DMS 273 (cell line): ENCODE results near the gene ABCC9.

Experiments used
- DNase-seq: peaks from one replicate; lab custom pipeline; 2025; ENCODE audit not compliant: unreplicated experiment; lab: John Stamatoyannopoulos, UW

Gene ABCC9

DNA sequence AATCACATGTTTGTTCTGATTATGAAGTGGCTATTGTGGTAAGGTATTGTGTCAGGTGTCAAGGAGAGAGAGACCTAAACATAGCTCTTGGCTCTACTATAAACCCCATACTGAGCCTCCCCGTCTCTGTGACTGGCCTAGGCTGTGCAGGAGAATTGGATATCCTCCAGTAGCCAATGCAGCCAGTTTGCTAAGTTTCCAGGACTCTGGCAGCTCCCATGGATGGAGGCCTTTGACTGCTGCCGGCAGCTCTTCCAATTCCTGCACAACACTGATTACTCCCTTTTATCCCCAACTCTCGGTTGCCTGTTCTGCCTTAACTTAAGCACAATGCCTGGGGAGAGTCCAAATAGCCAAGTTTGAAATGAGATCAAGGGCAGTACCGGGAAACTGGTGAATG lies 59.3 kb downstream of the ABCC9 start:
- no peak for DNase-seq

GRCh38 chr12:21879312-21879711 lies 61.9 kb downstream of the ABCC9 start:
- DNase-seq = no peak

GRCh38 chr12:21877293-21877982 lies 63.8 kb downstream of the ABCC9 start:
- no peak for DNase-seq

- DNase-seq = no peak
Measured at GRCh38 chr12:21865846-21866245, 75.4 kb downstream of the ABCC9 start.

DNA sequence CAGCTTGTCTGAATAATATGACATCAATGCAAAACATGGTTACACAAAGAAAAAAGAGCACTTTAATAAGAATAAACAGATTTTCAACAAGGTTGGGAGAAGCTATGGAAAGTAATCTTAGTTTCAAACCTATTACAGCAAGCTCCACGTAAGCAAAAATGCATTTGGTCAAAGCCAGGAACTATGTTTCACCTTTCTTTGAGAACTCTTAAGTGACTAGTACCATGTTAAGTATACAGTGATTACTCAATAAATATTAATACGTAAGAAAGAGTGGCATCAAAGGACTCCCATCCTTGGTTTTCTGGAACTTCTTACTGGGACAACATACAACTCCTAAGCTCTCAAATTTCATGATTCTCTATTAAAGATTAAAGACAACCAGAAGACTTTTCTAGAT lies 80.7 kb downstream of the ABCC9 start:
- no peak for DNase-seq

GRCh38 chr12:21860128-21860527 lies 81.1 kb downstream of the ABCC9 start:
- DNase-seq = no peak

- DNase-seq = no peak
Measured at GRCh38 chr12:21852251-21852650, 89.0 kb downstream of the ABCC9 start.

DNA sequence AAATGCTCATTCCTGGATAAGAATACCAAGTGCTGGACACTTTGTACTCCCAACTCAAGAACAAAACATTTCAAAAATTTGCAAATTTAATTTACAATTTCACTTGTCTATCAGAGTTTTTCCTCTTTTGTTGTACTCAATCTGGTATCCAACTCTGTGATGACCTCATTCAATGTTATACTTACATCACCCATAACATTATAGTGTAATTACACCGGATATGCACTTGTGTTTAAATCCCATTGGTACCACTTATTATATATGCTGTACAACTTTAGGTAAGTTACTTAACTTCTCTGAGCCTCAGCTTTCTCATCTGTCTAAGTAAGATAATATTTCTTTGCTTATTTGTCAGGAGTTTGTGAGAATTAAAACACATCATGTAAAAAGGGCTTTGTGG lies 90.1 kb downstream of the ABCC9 start:
- no peak for DNase-seq

DNA sequence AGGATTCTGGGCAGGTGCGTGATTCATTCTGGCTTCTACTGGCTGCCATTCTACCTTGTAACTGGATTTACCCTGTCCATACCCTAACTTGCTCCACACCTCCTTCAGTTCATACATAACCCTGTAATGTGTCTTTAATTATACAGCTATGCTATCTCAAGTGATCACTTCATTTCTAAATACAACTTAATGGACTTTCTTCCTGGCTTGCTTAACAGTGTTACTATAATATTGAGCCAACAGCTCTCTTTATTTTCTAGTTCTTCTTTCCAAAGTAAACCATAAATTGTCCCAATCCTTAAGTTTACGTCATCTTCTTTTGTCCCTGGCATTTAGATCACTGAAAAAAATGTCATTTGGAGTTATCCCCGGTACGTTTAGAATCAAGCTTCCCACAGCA lies 90.8 kb downstream of the ABCC9 start:
- no peak for DNase-seq

DNA sequence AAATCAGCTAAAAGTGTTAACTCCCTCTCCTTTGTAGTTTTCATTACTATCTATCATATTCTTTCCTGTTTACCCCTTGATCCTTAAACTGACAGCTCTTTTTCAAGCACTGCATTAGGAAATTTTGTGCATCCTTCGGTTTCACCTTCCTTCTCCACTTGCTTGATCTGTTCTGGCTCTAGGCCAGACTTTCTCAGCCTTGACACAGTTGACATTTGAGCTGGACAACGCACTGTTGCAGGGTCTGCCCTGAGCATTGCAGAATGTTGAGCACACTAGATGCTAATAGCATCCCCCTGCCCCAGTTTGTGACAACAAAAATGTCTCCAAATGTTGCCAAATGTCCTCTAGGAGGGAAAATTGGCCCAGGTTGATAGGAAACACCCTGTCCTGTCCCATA lies 91.3 kb downstream of the ABCC9 start:
- DNase-seq = no peak

- no peak for DNase-seq
Measured at GRCh38 chr12:21848192-21848591, 93.0 kb downstream of the ABCC9 start.

GRCh38 chr12:21843795-21844194 lies 97.4 kb downstream of the ABCC9 start:
- no peak for DNase-seq

GRCh38 chr12:21839776-21840175 lies 101.5 kb downstream of the ABCC9 start:
- no peak for DNase-seq

DNA sequence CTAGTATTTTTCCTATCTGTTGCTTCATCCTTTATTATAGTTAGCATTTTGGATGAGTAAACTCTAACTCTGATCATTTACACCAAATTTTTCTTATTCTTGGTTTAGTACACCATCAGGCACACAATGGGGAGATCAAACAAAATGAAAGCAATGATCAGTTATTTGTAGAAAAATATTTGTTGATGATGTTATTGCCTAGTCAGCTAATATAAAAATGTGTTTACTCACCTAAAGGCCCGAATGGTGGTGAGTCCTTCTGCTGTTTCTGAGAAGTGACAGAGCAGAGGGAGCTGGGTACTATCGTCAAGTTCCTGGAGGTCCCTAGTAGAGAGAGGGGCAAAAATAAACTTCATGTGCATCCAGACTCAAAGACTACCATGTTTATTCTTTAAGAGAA lies 103.4 kb downstream of the ABCC9 start:
- DNase-seq = no peak

DNA sequence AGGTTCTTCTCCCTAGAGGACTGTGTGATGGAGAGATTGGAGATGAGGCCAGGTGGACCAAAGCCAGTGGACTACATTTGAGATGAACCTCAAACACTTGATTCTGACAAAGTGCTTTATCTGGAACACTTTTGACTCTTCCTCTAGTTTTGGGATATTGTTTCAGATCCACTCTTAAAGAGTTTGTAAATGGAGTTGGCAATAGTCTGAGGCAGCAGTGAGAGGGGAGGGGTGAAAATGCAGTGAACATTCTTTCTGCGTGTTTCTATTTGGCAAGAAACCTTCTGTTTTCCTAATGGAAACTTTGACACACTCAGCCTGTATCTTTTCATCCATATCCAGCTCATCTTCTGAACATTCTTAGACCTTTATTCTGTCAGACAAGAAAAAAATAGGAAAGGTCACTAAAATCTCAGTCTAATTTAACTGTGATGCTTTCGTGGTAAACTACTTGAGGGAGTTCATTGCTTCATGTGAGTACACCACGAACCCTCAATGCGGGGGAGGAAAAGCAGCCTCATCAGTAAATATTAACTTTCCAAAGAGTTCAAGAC lies 109.4 kb downstream of the ABCC9 start:
- no peak for DNase-seq

GRCh38 chr12:21828779-21829178 lies 112.4 kb downstream of the ABCC9 start:
- DNase-seq = no peak

DNA sequence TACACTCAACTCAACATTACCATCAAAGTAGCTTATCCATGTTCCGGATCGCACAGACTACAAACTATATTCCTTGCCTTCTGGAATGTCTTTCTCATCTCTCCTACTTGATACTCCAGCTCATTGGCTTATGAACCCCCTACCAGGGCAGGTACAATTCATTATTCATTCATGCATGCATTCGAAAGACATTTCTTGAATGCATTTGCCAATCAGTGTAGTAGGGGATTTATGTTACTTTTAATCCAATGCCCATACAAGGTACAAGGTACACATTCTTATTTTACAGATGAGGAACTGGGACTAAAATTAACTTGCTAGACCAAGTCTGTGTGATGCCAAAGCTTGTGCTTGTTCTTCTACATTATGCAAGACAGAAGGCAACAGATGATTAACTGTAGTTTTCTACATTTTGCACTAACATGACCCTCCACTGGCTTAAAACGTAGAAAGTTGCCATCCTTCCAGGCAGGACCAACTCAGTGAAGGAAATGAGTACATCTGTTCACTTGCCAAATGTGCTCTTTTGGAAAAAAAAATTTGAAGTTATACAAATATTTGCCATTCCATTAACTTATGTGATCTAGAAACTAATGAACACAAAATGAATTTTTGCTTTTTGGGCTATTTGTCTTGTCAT lies 113.0 kb downstream of the ABCC9 start:
- DNase-seq = no peak

GRCh38 chr12:21827083-21827482 lies 114.1 kb downstream of the ABCC9 start:
- no peak for DNase-seq

- DNase-seq = no peak
Measured at GRCh38 chr12:21826618-21826910, 114.7 kb downstream of the ABCC9 start.

GRCh38 chr12:21825886-21826617 lies 115.2 kb downstream of the ABCC9 start:
- DNase-seq = no peak

DNA sequence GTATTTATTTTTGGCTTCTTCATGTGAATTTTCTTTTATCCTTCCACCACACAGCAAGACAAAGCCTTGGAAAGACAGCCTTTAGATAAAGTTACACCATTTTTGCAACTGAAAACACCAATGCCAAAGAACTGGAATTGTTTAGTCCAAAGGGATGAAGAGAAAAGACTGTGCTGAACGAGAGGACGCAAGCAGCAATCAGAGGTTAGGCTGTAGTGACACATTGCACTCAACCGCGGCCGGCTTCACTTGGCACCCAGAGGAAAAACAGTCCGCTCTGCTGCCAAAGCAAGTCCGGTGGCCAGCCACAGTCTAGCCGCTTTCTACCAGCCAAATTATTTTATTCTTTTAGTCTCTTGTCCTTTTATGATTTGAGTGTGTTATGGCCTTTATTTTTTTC lies 117.6 kb downstream of the ABCC9 start:
- no peak for DNase-seq

DNA sequence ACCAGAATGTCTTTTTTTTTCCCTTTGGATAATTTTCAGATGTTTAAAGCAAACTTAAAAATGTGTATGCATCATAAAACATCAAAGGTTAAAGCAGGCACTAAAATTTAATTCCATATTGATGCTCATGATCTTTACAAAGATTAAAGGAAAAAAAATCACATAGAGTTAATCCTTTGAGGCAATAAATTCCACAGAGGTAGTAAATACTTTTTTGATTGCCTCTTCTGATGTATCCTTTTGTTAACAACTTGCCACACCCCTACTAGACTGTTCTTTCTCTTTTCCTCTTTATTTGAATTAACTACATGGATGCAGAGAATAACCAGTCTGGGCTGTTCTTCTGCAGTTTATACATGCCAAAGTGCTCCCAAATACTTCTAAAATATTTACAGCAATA lies 121.5 kb downstream of the ABCC9 start:
- DNase-seq = no peak
